ENCODE results near the gene UGT1A3.

- TF ChIP-seq POLR2AphosphoS5 (IDR thresholded peaks at IDR 0.05; ENCODE audit: low read depth, low read length) (no peak), SIN3A (IDR thresholded peaks at IDR 0.05; ENCODE audit: borderline replicate concordance, insufficient read depth, low read length) (no peak)
Measured at GRCh38 chr2:233818639-233819621, 90.1 kb downstream of the UGT1A3 start.
